OCI-M1 (cell line): ENCODE data around the gene IYD.
A peak's percentile ranks its signal among the peaks of the same experiment; 100 is the strongest.
"Not testable (repeated sequence)": the region's sequence is repeated elsewhere in the genome, so short reads cannot be mapped to it uniquely, and the experiment has no call there.

Experiments used
- DNase-seq: peaks from one replicate; lab custom pipeline; 2025; lab: John Stamatoyannopoulos, UW

Gene IYD

DNA sequence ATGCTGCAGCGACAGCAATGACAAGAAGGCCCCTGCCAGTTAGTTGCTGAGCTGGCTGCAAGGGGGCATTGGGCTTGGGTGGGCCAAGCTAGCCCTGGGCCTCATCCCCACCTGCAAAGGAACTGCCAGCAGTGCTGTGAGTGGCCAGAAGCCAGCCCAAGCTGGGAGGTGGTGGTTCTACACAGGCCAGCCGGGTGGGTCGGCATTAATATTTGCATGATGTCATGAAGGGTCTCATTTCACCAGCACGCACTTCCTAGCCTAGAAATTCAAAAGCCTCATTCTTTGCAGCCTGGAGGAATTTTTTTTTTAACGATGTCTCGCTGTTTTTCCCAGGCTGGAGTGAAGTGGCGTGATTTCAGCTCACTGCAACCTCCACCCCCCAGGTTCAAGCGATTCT, 62.0 kb downstream of the IYD start:
- DNase-seq, result no peak

DNA sequence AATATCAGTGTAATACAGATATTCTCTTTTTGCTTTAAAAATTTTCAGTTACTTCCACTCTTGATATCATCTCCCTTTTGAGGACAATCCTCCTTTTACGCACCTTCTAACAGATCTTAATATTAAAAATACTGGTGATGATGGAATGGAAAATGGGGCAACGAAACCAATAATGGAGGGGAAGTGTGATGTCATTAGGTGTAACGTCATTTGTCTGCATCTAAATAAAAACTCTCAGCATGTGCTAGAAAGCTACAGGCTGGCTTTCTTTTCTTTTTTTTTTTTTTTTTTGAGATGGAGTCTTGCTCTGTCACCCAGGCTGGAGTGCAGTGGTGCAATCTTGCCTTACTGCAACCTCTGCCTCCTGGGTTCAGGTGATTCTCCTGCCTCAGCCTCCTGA, 66.5 kb downstream of the IYD start:
- no peak for DNase-seq

DNA sequence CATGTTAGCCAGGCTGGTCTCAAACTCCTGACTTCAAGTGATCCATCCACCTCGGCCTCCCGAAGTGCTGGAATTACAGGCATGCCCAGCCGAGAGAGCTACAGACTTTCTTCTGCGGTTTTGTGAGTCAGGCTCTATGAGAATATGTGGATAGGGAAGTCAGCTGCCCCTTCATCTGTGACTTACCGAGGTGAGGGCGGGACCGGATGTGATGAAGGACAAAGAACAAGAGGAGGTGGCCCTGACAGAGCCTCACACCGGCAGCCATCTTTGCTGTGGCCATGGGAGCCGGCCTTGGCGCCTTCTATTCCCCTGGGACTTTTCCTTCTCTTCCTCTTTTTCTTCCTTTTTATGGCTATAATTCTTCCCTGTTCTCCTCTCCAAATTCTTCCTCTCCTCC, 67.0 kb downstream of the IYD start:
- peak; percentile 18 for DNase-seq

DNA sequence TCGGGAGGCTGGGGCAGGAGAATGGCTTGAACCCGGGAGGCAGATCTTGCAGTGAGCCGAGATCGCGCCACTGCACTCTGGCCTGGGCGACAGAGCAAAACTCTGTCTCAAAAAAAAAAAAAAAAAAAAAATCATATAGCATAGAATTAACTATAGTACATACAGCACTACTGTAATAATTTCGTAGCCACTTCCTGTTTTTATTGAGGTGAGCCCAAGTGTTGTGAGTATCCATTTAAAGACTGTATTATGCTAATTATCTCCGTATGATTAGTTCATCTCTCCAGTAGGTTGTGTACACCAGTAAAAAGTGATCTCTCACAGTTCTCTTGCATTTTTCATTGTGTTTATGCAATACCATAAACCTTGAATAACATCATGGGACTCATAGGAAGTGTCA, 70.6 kb downstream of the IYD start:
- no peak for DNase-seq

DNA sequence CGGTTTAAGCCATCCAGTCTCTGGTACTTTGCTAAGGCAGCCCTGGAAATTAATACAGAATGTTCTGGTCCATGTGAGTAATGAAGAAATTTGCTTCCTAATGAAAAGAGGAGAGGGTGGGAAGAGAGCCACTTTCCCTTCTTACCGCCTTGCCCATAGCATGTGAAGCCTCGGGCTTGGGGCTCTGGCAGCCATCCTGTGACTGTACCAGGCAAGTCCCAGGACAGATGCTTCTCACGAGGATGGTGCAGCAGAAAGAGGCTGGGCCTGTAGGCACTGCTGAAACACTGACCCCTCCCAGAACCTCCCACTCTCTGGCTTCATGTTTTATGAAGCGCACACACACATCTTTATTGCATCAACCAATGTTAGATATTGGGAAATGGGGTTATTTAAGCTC, 74.8 kb downstream of the IYD start:
- DNase-seq, result no peak

DNA sequence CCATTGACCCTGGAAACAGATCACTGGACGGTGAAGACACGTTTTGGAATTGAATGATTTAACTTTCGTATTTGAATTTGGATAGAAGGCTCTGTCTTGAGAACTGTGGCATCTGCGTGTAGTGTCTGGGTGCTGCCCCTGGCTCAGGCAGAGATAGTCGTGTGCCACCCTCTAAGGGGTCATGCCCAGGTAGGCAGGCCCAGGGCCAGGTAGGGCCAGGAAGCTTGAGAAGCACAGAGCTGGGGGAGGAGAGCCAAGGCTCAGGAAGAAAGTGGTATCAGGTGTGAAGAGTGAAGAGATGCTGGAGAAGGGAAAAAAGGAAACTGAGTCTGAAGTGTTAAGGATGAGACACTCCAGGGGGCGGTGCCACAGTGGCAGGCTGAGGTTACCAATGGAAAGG, 75.5 kb downstream of the IYD start:
- no peak for DNase-seq

DNA sequence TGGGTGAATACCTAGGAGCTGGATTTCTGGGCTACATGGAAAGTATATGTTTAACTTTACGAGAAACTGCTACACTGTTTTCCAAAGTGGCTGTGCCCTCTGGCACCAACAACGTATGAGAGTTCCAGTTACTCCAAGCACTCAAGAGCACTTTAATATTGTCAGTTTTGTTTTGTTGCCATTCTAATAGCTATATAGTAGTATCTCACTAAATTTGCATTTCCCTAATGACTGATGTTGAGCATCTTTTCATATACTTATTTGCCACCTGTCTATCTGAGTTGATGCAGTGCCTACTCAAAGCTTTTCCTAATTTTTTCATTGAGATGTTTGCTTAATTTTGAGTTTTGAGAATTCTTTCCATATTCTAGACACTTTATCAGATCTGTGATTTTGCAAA, 76.7 kb downstream of the IYD start:
- DNase-seq, result no peak

DNA sequence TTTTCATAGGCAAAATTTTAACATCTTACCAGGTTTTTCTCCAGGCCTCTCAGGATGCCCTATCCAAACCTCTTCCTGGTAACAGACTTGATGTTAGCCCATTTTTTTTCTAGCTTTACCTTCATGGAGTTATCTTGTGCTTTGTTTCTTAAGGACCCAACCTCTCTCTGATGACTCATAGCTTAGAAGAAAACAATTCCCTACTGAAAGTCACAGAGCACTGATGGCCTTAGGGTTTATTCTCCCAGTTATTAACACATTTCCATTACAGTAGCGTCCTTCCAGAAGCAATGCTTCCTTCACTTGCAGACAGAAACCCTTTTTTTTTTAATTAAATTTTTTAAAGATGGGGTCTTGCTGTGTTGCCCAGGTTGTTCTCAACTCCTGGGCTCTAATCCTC, 79.4 kb downstream of the IYD start:
- DNase-seq, result no peak

DNA sequence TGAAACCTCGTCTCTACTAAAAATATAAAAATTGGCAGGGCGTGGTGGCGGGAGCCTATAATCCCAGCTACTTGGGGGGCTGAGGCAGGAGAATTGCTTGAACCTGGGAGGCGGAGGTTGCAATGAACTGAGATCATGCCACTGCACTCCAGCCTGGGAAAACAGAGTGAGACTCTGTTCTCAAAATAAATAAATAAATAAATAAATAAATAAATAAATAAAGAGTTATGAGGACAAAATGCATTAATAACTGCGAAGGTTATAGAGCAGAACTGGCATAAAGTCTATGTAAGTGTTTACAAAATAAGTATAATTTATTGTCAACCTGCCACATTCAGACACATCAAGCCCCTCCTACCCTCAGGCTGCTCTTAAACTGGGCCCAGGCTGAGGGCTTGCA, 80.2 kb downstream of the IYD start:
- not testable (repeated sequence) for DNase-seq

DNA sequence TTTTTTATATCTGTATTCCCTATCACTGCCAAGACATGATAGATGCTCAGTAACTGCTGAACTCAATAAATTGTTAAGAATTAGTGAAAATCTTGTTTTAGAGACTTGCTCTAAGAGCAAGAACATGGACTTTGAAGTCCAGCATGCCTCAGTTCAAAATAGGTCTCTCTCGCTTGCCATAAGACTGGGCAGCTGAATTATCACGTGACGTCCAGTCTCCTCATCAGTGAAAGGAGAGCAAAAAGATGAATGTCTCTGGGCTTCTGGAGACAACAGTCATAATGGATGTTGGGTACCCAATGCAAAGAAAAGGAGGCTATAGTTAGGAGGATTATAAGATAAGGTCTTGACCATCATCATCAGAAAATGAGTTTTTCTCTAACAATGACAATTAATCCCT, 82.1 kb downstream of the IYD start:
- no peak for DNase-seq

DNA sequence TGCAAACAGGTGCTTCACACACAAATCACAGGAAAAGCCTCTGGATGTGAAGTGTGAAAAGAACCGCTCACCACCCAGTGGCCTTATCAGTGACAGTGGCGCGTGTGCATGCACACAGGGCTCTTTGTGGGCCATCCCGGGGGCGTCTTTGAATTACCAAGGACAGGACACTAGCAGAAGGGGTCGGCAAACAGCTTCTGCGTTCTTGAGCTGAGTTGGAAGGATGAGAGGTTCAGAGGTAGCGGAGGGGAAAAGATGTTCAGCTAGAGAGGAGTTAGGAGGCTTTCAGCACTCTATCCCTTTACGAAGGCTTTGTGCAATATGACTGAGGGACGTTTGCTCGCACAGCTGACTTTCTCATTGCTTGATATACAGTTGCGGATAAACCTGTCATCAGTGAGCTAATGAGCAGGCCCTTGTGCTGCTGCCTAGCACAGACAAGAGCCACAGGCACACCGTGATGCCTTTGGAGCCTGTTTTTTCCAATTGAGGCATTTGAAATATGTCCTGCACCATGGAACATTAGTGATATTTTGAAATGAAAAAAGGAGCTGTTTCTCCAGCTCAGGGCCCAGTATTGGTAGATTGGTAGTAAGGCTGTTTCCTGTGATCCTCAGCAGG, 83.1 kb downstream of the IYD start:
- DNase-seq, result no peak

DNA sequence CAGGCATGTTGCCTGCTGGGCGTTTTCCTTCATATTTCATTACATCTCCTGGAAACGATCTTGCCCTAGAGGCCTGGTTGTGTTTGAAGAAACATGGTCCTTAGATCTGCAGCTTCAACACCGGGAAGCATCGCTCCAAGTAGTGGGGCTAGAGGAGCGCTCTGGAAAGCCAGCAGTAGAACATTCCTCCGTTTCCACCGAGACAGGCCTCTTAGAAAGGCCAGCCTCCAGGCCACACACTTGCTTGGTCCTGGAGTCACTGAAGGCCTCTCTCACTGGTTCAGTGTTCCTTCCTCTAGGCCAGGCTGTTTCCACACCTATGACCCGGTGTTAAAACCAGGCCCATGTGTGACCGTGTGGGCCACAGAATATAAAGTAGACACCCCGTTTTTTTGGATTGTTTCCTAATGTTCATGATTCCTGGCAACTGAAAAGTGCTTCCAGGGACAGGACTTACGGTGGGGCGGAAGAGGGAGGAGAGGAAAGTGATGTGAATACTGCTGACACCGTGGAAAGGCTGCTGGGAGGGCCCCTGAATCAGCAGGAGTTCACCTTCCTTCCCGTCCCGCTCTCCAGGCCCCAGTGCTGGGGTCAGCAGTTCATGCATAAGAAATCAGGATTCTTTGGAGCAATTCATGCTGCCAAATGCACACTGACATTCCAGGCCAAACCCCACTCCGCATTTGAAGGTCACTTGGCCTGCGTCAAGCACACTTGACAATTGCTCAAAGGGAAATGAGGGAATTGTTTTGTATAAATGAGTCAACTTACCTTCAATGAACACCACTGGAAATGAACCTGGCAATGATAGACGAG, 83.8 kb downstream of the IYD start:
- no peak for DNase-seq

DNA sequence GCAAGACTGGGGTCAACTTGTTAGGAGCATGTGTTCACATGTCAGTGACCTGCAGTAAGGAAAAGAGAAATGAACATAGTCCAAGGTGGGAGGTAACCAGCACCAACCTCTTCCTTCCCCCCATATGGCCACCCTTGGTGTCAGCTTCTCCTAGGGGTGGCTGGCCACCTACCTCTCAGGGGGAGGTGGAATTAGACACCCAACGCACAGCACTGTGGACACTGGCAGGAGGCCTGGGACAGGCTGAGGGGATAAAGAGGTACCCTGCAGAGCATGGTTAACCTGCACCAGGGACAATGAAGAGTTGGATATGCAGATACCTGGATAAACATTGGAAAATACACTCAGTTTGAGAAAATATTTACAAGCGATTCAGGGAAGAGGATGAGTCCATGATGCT, 84.5 kb downstream of the IYD start:
- no peak for DNase-seq
